Inferior parietal cortex (tissue), 1 donor: ENCODE measurements around the gene TAL2.

Source experiments
- DNase-seq: peaks from one replicate; pipeline ENCODE4 v3.0.0-alpha.2; 2016; ENCODE audit errors: extremely low spot score

Gene TAL2

GRCh38 chr9:105710638-105711037, 48.4 kb downstream of the TAL2 start:
- no peak for DNase-seq

- DNase-seq: no peak
These were observed 49.6 kb downstream of the TAL2 start for GRCh38 chr9:105711867-105712266.

GRCh38 chr9:105712297-105712696, 50.0 kb downstream of the TAL2 start:
- DNase-seq: no peak
